Activated naive CD8-positive, alpha-beta T cell treated with anti-CD3 and anti-CD28 coated beads, Interleukin-2, amount 50 U/mL, for 24 hours (primary cell): ENCODE measurements around the gene GPC4.
"Not testable (repeated sequence)": the region's sequence is repeated elsewhere in the genome, so short reads cannot be mapped to it uniquely, and the experiment has no call there.

Experiments used
- ATAC-seq: fragments of 150-1000 bp; cut with Tn5 transposase; one replicate; pipeline ENCODE4 v1.10.0; 2021
- DNase-seq: peaks from one replicate; pipeline ENCODE4 v3.0.0; 2021
- H3K27ac Mint-ChIP-seq: one replicate; pipeline ENCODE4 v1.8.0; 2021; ENCODE audit warnings: mild to moderate bottlenecking, mixed read lengths
- H3K27me3 Mint-ChIP-seq: one replicate; pipeline ENCODE4 v1.8.0; 2021; ENCODE audit warnings: mixed read lengths
- H3K36me3 Mint-ChIP-seq: one replicate; pipeline ENCODE4 v1.8.0; 2021; ENCODE audit warnings: low read depth, mixed read lengths
- H3K4me1 Mint-ChIP-seq: one replicate; pipeline ENCODE4 v1.8.0; 2021; ENCODE audit warnings: mixed read lengths
- H3K4me3 Mint-ChIP-seq: one replicate; pipeline ENCODE4 v1.8.0; 2021; ENCODE audit warnings: mild to moderate bottlenecking, moderate library complexity, mixed read lengths
- H3K9me3 Mint-ChIP-seq: one replicate; pipeline ENCODE4 v1.8.0; 2021; ENCODE audit warnings: mixed read lengths

The GPC4 gene

DNA sequence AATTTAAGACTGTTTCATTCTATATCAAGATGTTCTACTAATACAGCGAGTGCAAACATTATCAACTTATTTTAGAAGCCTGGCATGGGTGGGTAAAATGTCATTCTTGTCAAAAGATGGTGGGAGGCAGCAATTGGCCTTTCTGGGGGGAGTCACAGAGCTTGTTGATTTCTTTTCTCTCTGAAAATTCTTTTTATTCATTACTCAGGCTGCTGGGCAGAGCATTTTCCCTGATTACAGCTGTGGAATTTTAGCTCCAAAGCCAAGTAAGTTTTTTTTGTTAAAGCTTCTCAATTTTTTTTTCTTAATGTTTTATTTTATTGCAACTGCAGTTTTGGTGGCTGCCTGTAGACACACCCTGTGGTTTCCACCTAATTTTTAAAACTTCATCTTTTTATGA lies 50.4 kb downstream of the GPC4 start:
- no peak for DNase-seq
- H3K36me3 Mint-ChIP-seq = no peaks in the 10 kb centered on the region
- H3K4me3 Mint-ChIP-seq = no peak overlapping the region
- no peak for ATAC-seq
- no peak overlapping the region for H3K27ac Mint-ChIP-seq
- H3K27me3 Mint-ChIP-seq = no peaks in the 10 kb centered on the region
- H3K4me1 Mint-ChIP-seq = no peaks in the 10 kb centered on the region
- no peaks in the 10 kb centered on the region for H3K9me3 Mint-ChIP-seq

- ATAC-seq (no peak), DNase-seq (no peak)
- Mint-ChIP-seq H3K4me3 (no peak overlapping the region), H3K9me3 (no peaks in the 10 kb centered on the region), H3K36me3 (no peaks in the 10 kb centered on the region), H3K4me1 (no peaks in the 10 kb centered on the region), H3K27me3 (no peaks in the 10 kb centered on the region), H3K27ac (no peak overlapping the region)
These were observed 51.1 kb downstream of the GPC4 start for GRCh38 chrX:133364196-133364595.

DNA sequence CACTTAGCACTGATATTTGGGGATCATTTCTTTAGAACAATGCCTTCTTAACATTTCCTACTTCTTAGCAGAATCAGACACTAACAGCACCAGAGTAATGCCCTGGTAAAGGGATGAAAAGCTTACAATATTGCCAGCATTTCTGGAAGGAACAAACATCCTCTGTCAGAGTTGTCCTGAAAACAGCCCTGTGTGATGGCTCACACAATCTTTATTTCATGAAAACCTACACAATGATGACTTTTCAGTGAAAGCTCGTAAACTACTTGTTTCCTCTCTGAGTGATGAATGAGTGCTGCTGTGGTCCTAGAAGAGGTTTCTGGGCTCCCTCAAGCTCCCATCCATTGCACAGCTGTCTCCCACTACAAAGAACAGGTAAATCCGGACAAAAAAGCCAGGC lies 52.8 kb downstream of the GPC4 start:
- H3K4me3 Mint-ChIP-seq = no peak overlapping the region
- H3K27ac Mint-ChIP-seq = no peak overlapping the region
- ATAC-seq = no peak
- no peaks in the 10 kb centered on the region for H3K27me3 Mint-ChIP-seq
- H3K9me3 Mint-ChIP-seq = no peaks in the 10 kb centered on the region
- DNase-seq = no peak
- H3K36me3 Mint-ChIP-seq = no peaks in the 10 kb centered on the region
- no peaks in the 10 kb centered on the region for H3K4me1 Mint-ChIP-seq

DNA sequence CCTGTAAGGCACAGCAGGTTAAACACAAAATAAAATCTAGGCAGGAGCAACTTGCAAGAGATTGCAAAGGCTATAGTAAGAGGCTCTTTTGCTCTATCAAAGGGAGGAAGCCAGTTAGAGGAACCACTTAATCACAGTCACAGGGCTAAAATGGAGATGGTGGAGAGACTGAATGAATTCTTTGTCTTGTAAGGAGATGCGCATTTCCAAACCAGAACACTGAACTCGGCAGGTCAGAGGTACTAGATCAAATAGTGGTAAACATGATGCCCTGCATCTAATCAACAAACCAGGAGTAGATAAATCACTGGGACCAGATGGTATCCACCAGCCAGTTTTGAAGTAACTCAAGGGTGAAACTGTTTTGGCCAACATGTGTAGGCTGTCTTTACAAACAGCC lies 55.8 kb downstream of the GPC4 start:
- H3K4me1 Mint-ChIP-seq = no peaks in the 10 kb centered on the region
- no peak for DNase-seq
- no peaks in the 10 kb centered on the region for H3K27me3 Mint-ChIP-seq
- no peak overlapping the region for H3K27ac Mint-ChIP-seq
- no peak for ATAC-seq
- no peaks in the 10 kb centered on the region for H3K36me3 Mint-ChIP-seq
- H3K9me3 Mint-ChIP-seq = no peaks in the 10 kb centered on the region
- no peak overlapping the region for H3K4me3 Mint-ChIP-seq

- H3K4me3 Mint-ChIP-seq = no peak overlapping the region
- no peak for ATAC-seq
- H3K36me3 Mint-ChIP-seq = no peaks in the 10 kb centered on the region
- no peaks in the 10 kb centered on the region for H3K9me3 Mint-ChIP-seq
- no peaks in the 10 kb centered on the region for H3K27me3 Mint-ChIP-seq
- H3K27ac Mint-ChIP-seq = no peak overlapping the region
- no peaks in the 10 kb centered on the region for H3K4me1 Mint-ChIP-seq
- DNase-seq = no peak
These were observed 62.1 kb downstream of the GPC4 start for GRCh38 chrX:133353233-133353632.

DNA sequence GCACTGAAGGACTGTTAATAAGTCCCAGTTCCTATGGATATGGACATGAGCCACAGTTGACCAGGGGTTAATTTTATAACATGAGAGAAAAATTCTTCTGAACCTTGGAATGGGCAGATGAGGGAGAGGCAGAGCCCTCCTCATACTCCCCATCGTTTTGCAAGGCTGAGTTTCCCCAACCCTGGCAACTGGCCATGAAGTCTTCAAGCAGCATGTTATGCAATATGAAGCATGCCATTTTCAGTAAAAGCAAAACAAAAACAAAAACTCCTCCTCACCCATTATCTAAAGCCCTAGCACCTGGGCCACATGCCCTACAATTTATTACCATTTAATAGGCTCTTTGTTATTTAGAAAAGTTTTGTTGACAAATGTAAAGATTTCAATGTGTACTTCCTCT lies 64.5 kb downstream of the GPC4 start:
- Mint-ChIP-seq H3K36me3 (no peaks in the 10 kb centered on the region), H3K27ac (no peak overlapping the region), H3K27me3 (no peaks in the 10 kb centered on the region), H3K4me1 (no peaks in the 10 kb centered on the region), H3K4me3 (no peak overlapping the region), H3K9me3 (no peaks in the 10 kb centered on the region)
- DNase-seq (no peak), ATAC-seq (no peak)

GRCh38 chrX:133346026-133346425 lies 69.3 kb downstream of the GPC4 start:
- no peak for DNase-seq

GRCh38 chrX:133339566-133339965 lies 75.7 kb downstream of the GPC4 start:
- no peaks in the 10 kb centered on the region for H3K27me3 Mint-ChIP-seq
- ATAC-seq (no peak), DNase-seq (no peak)
- H3K4me1 Mint-ChIP-seq = no peaks in the 10 kb centered on the region
- no peaks in the 10 kb centered on the region for H3K36me3 Mint-ChIP-seq
- no peaks in the 10 kb centered on the region for H3K9me3 Mint-ChIP-seq
- no peak overlapping the region for H3K4me3 Mint-ChIP-seq
- no peak overlapping the region for H3K27ac Mint-ChIP-seq

More at GRCh38 chrX:133346026-133346425, 69.3 kb downstream of the GPC4 start:
- no peaks in the 10 kb centered on the region for H3K36me3 Mint-ChIP-seq
- no peaks in the 10 kb centered on the region for H3K4me1 Mint-ChIP-seq
- H3K27ac Mint-ChIP-seq = no peak overlapping the region
- no peaks in the 10 kb centered on the region for H3K9me3 Mint-ChIP-seq
- no peaks in the 10 kb centered on the region for H3K27me3 Mint-ChIP-seq
- no peak overlapping the region for H3K4me3 Mint-ChIP-seq
- ATAC-seq = no peak

DNA sequence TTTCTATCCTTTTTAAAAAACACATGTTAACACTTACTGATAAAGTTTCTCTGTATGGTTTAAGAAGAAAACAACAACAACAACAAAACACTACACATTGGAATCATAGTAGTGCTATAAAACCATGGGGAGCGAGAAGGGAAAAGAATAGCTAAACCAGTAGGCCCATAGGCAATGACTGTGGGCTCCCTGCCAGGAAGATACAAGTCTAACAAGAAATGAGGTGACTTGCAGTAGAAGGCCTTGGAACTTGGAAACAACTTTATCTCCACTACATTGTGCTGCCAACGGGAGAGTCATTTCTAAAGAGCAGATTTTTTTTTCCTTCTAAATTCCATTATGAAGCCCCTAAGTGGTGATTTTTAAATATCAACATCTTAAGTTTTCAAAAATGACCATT lies 78.0 kb downstream of the GPC4 start:
- H3K27ac Mint-ChIP-seq = no peak overlapping the region
- H3K4me3 Mint-ChIP-seq = no peak overlapping the region

GRCh38 chrX:133335027-133335426 lies 80.3 kb downstream of the GPC4 start:
- Mint-ChIP-seq H3K27me3 (no peaks in the 10 kb centered on the region), H3K9me3 (no peaks in the 10 kb centered on the region), H3K36me3 (no peaks in the 10 kb centered on the region), H3K4me1 (no peaks in the 10 kb centered on the region), H3K4me3 (no peak overlapping the region), H3K27ac (no peak overlapping the region)
- DNase-seq (peak; percentile 7), ATAC-seq (no peak)

More for the DNA sequence above, 78.0 kb downstream of the GPC4 start:
- Mint-ChIP-seq H3K4me1 (no peaks in the 10 kb centered on the region), H3K27me3 (no peaks in the 10 kb centered on the region), H3K9me3 (no peaks in the 10 kb centered on the region), H3K36me3 (no peaks in the 10 kb centered on the region)
- DNase-seq (no peak), ATAC-seq (no peak)

DNA sequence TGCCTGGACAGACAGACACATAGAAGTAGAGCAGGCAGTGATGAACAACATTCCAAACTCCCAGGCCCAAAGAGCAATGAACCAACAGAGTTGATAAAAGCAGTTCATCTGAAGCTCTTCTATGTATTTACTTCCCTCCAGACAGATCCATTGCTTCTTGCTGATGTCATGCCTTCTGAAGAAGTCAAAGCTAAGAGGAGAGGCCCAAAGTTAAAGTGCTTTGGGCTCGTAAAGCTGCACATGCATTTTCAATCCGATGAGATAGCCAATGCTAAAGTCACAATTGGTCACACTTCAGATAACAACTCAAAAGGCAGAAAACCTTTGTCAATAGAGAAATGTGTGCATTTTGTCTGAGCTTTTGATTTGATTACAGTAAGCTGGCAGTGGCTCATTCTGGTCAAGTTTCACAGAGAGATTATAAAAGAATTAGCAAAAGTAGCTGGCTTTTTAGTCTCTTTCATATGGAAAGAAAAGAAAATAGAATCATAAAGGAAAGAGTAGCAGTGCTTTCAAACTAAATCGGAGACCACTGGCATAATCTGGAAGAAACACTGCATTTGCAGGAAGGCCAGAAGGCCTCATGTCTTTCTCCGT lies 82.0 kb downstream of the GPC4 start:
- Mint-ChIP-seq H3K27ac (no peak overlapping the region), H3K27me3 (no peaks in the 10 kb centered on the region), H3K36me3 (no peaks in the 10 kb centered on the region), H3K9me3 (no peaks in the 10 kb centered on the region), H3K4me3 (no peak overlapping the region), H3K4me1 (no peaks in the 10 kb centered on the region)
- DNase-seq (no peak), ATAC-seq (no peak)

DNA sequence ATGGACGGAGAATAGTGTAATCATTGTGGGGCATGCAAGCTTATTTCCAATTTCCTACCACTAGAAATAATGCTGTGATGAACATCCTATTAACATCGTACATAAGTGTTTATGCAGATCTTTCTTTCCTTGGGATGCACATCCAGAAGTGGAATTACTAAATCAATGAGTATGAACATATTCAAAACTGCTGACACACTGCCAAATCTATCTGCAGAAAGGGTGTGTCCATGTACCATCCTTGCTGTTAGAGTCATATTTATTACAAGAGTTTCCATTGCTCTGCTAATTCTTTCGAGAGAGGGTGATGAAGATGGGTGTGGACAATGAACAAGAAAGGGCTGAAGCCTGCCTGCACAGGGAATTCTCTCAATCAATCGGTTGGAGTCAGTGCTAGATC lies 82.6 kb downstream of the GPC4 start:
- no peak for DNase-seq
- H3K36me3 Mint-ChIP-seq = no peaks in the 10 kb centered on the region
- no peak overlapping the region for H3K4me3 Mint-ChIP-seq
- no peaks in the 10 kb centered on the region for H3K27me3 Mint-ChIP-seq
- no peak for ATAC-seq
- no peaks in the 10 kb centered on the region for H3K4me1 Mint-ChIP-seq
- no peaks in the 10 kb centered on the region for H3K9me3 Mint-ChIP-seq
- no peak overlapping the region for H3K27ac Mint-ChIP-seq

GRCh38 chrX:133330956-133331355 lies 84.3 kb downstream of the GPC4 start:
- H3K4me1 Mint-ChIP-seq = no peaks in the 10 kb centered on the region
- no peak for DNase-seq
- no peak overlapping the region for H3K27ac Mint-ChIP-seq
- H3K27me3 Mint-ChIP-seq = no peaks in the 10 kb centered on the region
- H3K4me3 Mint-ChIP-seq = no peak overlapping the region
- no peaks in the 10 kb centered on the region for H3K9me3 Mint-ChIP-seq
- no peaks in the 10 kb centered on the region for H3K36me3 Mint-ChIP-seq
- ATAC-seq = no peak

DNA sequence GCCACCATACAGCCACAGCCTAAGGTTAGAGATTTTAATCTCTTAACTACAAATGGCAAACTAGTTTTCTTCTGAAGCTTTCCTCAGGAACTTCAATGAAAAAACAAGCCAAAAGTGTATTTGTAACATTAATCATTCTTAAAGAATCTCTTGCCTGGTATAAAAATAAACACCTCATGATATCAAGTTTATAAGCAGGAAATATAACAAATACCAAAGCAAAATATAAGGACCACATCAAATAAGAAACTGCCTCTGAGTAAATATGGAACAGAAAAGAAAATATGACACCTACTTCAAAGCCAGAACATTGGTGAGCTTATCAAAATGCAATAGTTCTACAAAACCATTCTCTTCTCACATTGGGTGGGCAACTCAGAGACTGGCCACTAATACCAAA lies 89.9 kb downstream of the GPC4 start:
- no peaks in the 10 kb centered on the region for H3K36me3 Mint-ChIP-seq
- ATAC-seq (no peak), DNase-seq (no peak)
- H3K27me3 Mint-ChIP-seq = no peaks in the 10 kb centered on the region
- no peaks in the 10 kb centered on the region for H3K9me3 Mint-ChIP-seq
- no peaks in the 10 kb centered on the region for H3K4me1 Mint-ChIP-seq
- no peak overlapping the region for H3K4me3 Mint-ChIP-seq
- no peak overlapping the region for H3K27ac Mint-ChIP-seq

DNA sequence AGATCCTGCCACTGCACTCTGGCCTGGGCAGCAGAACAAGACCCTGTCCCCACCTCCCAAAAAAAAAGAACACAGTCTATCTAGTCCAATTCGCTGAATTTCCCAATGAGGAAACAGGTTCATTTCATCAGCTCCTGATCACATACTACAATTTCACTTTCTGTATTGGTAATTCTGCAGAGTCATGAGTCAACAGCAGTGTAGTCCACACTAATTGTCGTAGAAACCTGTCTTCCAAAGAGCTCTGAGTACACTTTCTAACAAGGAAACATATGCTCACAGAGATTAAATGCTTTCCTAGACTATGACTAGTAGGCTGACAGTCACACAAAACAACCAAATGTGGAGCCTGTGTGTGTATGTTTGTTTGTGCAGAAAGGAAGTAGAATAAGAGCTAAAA lies 91.9 kb downstream of the GPC4 start:
- DNase-seq = no peak
- Mint-ChIP-seq H3K9me3 (no peaks in the 10 kb centered on the region), H3K27ac (no peak overlapping the region), H3K4me3 (no peak overlapping the region), H3K27me3 (no peaks in the 10 kb centered on the region), H3K4me1 (no peaks in the 10 kb centered on the region), H3K36me3 (no peaks in the 10 kb centered on the region)
- ATAC-seq = no peak

- not testable (repeated sequence) for H3K27ac Mint-ChIP-seq, DNase-seq, ATAC-seq, H3K4me3 Mint-ChIP-seq, H3K4me1 Mint-ChIP-seq, H3K9me3 Mint-ChIP-seq, H3K27me3 Mint-ChIP-seq, H3K36me3 Mint-ChIP-seq
These were observed 93.0 kb downstream of the GPC4 start for GRCh38 chrX:133322269-133322668.
